Eye (tissue), 1 donor: ENCODE data around the gene NAA38.

Experiments
- DNase-seq: peaks from one replicate; pipeline ENCODE4 v3.0.0-alpha.2; 2015

Gene NAA38

GRCh38 chr17:7851438-7852261 is 5.7 kb downstream of the NAA38 start:
- DNase-seq = peak; percentile 97

- no peak for DNase-seq
These were observed 6.5 kb downstream of the NAA38 start for GRCh38 chr17:7850701-7851437.

- DNase-seq = no peak
These were observed 7.4 kb downstream of the NAA38 start for GRCh38 chr17:7849751-7850504.

DNA sequence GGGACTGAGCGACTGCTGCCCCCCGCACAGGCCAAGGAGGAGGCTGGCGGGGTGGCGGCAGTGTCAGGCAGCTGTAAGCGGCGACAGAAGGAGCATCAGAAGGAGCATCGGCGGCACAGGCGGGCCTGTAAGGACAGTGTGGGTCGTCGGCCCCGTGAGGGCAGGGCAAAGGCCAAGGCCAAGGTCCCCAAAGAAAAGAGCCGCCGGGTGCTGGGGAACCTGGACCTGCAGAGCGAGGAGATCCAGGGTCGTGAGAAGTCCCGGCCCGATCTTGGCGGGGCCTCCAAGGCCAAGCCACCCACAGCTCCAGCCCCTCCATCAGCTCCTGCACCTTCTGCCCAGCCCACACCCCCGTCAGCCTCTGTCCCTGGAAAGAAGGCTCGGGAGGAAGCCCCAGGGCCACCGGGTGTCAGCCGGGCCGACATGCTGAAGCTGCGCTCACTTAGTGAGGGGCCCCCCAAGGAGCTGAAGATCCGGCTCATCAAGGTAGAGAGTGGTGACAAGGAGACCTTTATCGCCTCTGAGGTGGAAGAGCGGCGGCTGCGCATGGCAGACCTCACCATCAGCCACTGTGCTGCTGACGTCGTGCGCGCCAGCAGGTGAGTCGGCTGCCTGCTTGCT is 8.1 kb downstream of the NAA38 start:
- no peak for DNase-seq

DNA sequence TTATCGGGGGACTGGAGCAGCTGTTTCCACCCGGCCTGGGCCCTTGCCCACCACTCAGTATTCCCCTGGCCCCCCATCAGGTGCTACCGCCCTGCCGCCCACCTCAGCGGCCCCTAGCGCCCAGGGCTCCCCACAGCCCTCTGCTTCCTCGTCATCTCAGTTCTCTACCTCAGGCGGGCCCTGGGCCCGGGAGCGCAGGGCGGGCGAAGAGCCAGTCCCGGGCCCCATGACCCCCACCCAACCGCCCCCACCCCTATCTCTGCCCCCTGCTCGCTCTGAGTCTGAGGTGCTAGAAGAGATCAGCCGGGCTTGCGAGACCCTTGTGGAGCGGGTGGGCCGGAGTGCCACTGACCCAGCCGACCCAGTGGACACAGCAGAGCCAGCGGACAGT is 8.6 kb downstream of the NAA38 start:
- DNase-seq = no peak

DNA sequence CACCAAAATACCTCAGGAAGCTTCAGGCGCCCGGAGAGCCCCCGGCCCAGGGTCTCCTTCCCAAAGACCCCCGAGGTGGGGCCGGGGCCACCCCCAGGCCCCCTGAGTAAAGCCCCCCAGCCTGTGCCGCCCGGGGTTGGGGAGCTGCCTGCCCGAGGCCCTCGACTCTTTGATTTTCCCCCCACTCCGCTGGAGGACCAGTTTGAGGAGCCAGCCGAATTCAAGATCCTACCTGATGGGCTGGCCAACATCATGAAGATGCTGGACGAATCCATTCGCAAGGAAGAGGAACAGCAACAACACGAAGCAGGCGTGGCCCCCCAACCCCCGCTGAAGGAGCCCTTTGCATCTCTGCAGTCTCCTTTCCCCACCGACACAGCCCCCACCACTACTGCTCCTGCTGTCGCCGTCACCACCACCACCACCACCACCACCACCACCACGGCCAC is 9.2 kb downstream of the NAA38 start:
- no peak for DNase-seq

DNA sequence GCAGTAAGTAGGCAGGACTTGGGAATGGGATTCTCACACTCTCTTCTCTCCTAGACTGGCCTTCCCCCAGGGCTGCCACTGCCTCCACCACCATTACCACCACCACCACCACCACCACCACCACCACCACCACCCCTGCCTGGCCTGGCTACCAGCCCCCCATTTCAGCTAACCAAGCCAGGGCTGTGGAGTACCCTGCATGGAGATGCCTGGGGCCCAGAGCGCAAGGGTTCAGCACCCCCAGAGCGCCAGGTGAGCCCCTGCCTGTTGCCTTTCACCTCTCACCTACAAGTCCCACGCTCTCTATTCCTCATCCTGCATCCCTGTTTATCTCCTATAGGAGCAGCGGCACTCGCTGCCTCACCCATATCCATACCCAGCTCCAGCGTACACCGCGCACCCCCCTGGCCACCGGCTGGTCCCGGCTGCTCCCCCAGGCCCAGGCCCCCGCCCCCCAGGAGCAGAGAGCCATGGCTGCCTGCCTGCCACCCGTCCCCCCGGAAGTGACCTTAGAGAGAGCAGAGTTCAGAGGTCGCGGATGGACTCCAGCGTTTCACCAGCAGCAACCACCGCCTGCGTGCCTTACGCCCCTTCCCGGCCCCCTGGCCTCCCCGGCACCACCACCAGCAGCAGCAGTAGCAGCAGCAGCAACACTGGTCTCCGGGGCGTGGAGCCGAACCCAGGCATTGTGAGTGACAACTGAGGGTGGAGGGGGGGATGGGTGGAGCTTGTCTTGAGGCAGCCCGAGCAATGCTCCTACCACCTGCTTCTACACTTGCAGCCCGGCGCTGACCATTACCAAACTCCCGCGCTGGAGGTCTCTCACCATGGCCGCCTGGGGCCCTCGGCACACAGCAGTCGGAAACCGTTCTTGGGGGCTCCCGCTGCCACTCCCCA is 10.3 kb downstream of the NAA38 start:
- DNase-seq = no peak

DNA sequence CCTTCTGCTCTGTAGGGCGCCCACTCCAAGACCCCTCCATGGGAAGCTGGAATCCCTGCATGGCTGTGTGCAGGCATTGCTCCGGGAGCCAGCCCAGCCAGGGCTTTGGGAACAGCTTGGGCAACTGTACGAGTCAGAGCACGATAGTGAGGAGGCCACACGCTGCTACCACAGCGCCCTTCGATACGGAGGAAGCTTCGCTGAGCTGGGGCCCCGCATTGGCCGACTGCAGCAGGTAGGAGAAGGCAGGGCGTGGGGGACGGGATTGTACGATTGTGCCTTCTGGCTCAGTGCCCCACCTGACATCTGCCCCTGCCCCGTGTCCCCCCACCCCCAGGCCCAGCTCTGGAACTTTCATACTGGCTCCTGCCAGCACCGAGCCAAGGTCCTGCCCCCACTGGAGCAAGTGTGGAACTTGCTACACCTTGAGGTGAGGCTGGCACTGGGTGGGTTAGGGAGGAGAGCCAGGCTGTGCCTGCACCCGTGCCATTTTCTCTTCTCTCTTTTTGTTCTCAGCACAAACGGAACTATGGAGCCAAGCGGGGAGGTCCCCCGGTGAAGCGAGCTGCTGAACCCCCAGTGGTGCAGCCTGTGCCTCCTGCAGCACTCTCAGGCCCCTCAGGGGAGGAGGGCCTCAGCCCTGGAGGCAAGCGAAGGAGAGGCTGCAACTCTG is 11.2 kb downstream of the NAA38 start:
- DNase-seq = no peak

DNA sequence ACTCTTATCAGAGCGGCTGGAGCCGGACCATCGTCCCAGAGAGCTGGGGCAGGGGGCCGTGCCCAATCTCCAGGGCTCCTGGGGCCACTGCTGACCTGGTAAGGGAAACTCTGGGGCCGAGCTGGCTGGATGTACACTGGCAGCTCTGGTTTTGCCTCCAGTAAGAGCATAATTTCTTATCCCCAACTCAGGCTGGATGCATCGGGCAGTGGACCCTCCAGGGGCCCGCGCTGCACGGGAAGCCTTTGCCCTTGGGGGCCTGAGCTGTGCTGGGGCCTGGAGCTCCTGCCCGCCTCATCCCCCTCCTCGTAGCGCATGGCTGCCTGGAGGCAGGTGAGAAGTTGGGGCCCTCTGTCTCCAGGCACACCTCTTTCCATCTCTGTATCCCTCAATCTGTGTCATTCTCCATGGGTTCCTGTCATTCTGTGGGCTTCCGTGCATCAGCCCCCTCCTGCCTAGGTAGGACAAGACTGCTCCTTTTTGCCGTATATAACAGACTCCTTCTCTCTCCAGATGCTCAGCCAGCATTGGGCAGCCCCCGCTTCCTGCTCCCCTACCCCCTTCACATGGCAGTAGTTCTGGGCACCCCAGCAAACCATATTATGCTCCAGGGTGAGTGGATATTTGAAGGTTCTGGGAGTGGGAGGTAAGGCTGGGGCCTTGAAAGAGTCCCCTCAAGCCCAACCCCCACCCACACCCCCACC is 11.8 kb downstream of the NAA38 start:
- no peak for DNase-seq

DNA sequence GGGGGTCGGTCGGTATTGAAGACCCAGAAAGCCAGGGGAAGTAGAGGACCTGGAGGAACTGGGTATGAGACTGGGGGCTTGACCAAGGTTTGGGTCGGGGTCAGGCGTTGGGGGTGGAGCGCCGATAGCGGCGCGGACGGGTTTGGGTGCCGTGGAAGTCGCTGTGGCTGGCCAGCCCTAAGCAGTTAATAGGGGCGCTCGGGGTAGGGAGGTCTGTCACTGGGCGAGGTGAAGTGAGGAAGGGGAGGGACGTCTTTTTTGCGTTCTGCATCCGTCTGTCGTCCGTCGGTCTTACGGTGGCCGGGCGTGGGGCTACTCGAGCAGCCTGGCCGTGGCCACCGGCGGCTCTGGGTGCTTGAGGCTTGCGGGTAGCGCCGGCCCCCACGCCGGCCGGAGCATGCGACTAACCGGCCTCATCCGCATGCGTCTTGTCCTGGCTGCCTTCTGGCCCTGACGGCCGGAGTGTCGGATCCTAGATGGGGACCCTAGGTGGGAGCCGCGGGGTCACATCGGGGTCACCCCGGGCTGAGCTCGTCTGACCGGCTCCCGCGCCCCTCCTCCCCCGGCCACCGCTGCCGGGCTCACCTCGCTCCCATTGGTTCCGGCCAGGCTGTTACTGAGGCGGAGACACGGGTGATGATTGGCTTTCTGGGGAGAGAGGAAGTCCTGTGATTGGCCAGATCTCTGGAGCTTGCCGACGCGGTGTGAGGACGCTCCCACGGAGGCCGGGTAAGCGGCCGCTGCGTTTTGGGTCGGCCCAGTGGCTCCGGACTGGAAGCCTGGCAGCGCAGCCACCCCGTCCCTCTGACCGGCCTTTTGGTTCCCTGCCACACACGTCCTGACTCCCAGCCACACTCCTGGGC is 12.8 kb downstream of the NAA38 start:
- peak; percentile 96 for DNase-seq

DNA sequence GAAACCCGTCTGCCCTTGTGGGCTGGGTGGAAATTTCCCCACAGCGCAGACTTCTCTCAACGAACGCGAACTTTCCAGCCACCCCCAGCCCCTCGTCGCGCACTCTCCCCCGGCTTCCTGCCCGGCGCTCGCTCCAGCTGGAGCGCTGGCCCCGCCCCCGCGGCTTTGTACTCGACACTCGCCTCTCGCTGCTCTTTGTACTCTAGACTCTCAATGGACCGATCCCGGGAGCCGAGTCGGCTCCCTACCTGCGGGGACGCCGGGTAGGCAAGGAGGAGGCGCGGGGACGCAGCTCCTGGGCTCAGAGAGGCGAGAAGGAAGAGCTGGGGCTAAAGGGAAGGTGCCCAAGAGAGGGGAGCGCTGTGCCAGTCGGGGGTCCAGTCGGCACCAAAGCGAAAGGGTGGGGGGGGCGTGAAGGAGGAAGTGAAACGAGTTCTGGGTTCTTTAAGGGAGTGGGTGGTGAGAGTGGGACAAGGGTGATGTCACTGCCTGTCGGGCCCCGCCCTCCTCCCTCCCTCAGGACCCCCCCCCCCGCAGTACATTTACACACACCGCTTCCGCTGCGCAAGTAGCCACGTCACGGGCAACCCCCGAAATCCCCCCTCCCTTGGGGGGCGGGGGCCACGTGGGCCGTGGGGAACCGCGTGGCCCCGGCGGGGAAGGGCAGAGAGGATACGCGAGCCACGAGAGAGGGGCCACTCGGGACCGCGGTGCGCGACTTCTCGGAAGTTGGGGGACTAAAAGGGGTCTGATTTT is 13.6 kb downstream of the NAA38 start:
- DNase-seq = peak; percentile 89

DNA sequence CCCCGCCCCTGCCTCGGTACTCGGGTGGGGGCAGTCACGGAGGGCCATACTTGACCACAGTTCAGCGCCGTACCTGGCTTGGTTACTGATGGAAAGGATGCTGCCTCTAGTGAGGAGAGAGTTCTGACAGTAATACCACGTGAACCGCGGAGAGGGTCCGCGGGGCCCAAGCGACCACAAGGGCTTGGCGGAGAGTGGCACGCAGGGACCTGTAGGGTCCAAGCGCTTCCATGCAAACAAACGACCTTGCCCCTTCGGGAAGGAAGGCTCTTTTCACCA is 14.2 kb downstream of the NAA38 start:
- no peak for DNase-seq

DNA sequence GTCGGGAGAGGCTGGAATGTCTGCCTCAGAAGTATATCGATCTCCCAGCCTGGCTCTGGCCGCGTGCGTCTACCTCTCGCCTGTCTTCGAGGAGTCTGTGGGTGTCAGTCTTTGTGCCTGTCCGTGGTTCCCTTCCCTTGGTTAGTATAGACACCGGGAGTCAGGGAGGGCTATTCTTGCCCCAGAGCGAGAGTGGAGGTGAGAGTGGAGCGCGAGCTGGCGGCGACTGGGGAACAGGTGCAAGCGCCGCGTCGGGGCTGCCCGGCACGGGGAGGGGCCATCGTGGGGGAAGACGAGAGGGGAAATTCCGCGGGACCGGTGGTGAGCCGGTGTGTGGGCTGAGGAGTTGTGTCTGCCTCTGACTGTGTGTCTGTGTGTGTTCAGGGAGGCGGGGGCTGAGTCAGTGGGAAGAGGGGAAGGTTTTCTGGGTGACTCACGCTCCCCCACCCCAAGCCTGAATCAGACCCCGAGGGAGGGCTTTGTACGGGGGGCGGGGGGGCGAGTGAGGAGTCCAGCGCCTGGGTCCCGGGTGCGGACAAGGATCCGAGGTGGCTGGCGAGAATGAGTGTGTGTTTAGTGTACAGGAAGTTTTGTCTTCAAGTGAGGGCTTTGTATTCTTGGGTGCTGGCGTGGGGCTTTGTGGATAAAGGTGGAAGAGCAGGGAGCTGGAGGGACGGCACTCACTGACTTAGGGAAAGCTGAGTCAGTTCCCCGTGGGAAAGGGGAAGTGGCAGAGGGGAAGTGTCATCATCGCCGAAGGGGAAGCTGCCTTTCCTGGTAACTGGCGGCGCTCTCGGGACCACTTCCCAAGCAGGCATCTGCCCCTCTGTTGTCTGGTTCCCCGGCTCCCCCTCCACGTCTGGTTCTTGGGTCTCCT is 14.7 kb downstream of the NAA38 start:
- DNase-seq = peak; percentile 77

DNA sequence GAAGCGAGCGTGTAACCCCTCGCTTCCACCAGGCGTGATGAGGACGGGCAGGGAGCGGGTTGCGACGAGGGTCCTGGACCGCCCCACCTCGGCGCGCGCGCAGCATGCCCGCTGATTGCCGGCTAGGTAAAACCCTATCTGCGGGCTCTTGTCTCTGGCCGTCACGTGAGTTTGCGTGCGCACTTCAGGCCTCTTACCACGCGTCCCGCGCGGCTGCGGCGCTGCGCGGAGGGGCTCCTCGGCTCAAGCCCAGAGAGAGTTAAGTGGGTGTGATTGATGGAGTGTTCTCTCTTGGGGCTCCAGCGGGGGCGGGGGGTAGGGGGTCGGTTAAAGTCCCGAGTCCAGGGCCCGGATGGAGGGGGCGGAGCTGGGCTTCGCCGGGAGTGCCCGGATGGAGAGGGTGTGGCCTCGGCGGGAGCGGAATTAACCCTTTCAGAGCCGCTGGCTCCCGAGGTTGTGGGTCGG is 15.4 kb downstream of the NAA38 start:
- peak; percentile 98 for DNase-seq

GRCh38 chr17:7841396-7841914 is 15.9 kb downstream of the NAA38 start:
- DNase-seq = peak; percentile 82

DNA sequence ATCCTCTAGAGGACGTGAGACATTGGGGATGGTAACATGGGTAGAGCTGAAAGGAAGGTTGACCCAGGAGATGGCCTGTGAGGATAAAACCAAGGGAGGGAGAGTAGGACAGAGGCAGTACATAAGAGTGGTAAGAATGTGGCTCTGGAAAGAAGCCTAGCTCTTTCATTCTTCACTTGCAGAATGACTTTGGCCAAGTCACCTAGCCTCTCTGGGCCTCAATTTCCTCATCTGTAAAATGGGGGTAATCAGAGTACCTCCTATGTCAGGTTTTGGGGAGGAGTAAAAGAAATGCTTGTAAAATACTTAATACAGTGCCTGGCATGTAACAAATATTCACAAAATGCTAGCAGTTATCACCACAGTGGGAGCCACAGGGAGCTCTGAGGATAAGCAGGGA is 16.5 kb downstream of the NAA38 start:
- DNase-seq = no peak

GRCh38 chr17:7840441-7840840 is 16.9 kb downstream of the NAA38 start:
- no peak for DNase-seq

- no peak for DNase-seq
These were observed 17.5 kb downstream of the NAA38 start for GRCh38 chr17:7839876-7840261.
